ENCODE measurements around the gene MAG.

The MAG gene

GRCh38 chr19:35298561-35298972 is 6.6 kb downstream of the MAG start (continued):
- TF ChIP-seq PATZ1 (tag by site-specific recombination; IDR thresholded peaks at IDR 0.05) (peak; percentile 17), SETDB1 (IDR thresholded peaks at IDR 0.05; ENCODE audit: insufficient read length, low read length) (no peak), ZNF416 (tag by site-specific recombination; IDR thresholded peaks at IDR 0.05) (0 out of 2 replicates have a peak, but pooled peaks have one; percentile 12), MEIS1 (CRISPR knock-in tag; IDR thresholded peaks at IDR 0.05; ENCODE audit: borderline replicate concordance) (no peak), ZNF133 (tag by site-specific recombination; IDR thresholded peaks at IDR 0.05) (0 out of 2 replicates have a peak, but pooled peaks have one; percentile 34), WT1 (tag by site-specific recombination; IDR thresholded peaks at IDR 0.05) (no peak), ZNF548 (tag by site-specific recombination; IDR thresholded peaks at IDR 0.05) (0 out of 2 replicates have a peak, but pooled peaks have one; percentile 49), ZNF521 (tag by site-specific recombination; IDR thresholded peaks at IDR 0.05) (peak; percentile 92; the same call in 1 of the 2 replicates), ZNF354C (tag by site-specific recombination; IDR thresholded peaks at IDR 0.05; ENCODE audit: borderline replicate concordance, low read depth) (peak; percentile 17; the same call in 1 of the 2 replicates), ZNF114 (tag by site-specific recombination; IDR thresholded peaks at IDR 0.05) (peak; percentile 94; the same call in 1 of the 2 replicates), ZNF311 (tag by site-specific recombination; IDR thresholded peaks at IDR 0.05; ENCODE audit: borderline replicate concordance) (peak; percentile 97), ZNF280C (tag by site-specific recombination; IDR thresholded peaks at IDR 0.05) (no peak)

- TF ChIP-seq GLIS1 (tag by site-specific recombination; IDR thresholded peaks at IDR 0.05) (0 out of 2 replicates have a peak, but pooled peaks have one; percentile 6), ZNF518A (tag by site-specific recombination; conservative IDR thresholded peaks at IDR 0.05; ENCODE audit: low read depth) (no peak), KLF9 (tag by site-specific recombination; IDR thresholded peaks at IDR 0.05; ENCODE audit: low read depth) (0 out of 2 replicates have a peak, but pooled peaks have one; percentile 14)
- H3K36me3 ChIP-seq (ENCODE audit: control insufficient read depth in 2 of 2, insufficient read depth in 1 of 2, low read length in 2 of 2): no peaks in the 10 kb centered on the region; a peak in 1 of 3 replicates
- no peak overlapping the region for H3K4me3 ChIP-seq (ENCODE audit: low read depth, low read length)
- H3K4me1 ChIP-seq (ENCODE audit: control insufficient read depth, insufficient read depth, low read length): no peaks in the 10 kb centered on the region
- no peak overlapping the region for H3K27ac ChIP-seq (ENCODE audit: extremely low read depth, low read depth, low read length)
- ChIA-PET CTCF (interaction anchor here (1.0 kb wide), 1 partner anchor 196 kb away, joined by 3 read pairs; no protein-coding TSS in a partner anchor), POLR2A (no interaction called here)
- H3K9me3 ChIP-seq (ENCODE audit: control insufficient read depth, insufficient read depth, low read depth, low read length): no peaks in the 10 kb centered on the region
These were observed 7.8 kb downstream of the MAG start for GRCh38 chr19:35299523-35300338.
